ENCODE results near the gene GARIN3.
"Not testable (repeated sequence)": the region's sequence is repeated elsewhere in the genome, so short reads cannot be mapped to it uniquely, and the experiment has no call there.

The GARIN3 gene

GRCh38 chr5:157201857-157202256 lies 35.8 kb upstream of the GARIN3 start:
- H2AFZ ChIP-seq (ENCODE audit: low read length, unreplicated experiment): no peak overlapping the region
- H3K4me3 ChIP-seq (ENCODE audit: low read depth, low read length): no peak overlapping the region
- no peaks in the 10 kb centered on the region for H3K4me1 ChIP-seq (ENCODE audit: control insufficient read depth, insufficient read depth, low read length, unreplicated experiment)
- peaks cover 31% of the 10 kb centered on the region for H3K27me3 ChIP-seq (ENCODE audit: insufficient read depth, low read length)
- no peaks in the 10 kb centered on the region for H3K36me3 ChIP-seq (ENCODE audit: insufficient read depth, low read length)
- H3K27ac ChIP-seq (ENCODE audit: low read depth, low read length): no peak overlapping the region
- no peaks in the 10 kb centered on the region for H3K79me2 ChIP-seq (ENCODE audit: control insufficient read depth, insufficient read depth, low read length, unreplicated experiment)

GRCh38 chr5:157198277-157198986 lies 32.4 kb upstream of the GARIN3 start:
- H3K27ac ChIP-seq (ENCODE audit: low read depth, low read length): no peak overlapping the region
- H3K4me3 ChIP-seq (ENCODE audit: low read depth, low read length): no peak overlapping the region
- H3K27me3 ChIP-seq (ENCODE audit: insufficient read depth, low read length): peaks cover 60% of the 10 kb centered on the region
- H3K4me1 ChIP-seq (ENCODE audit: control insufficient read depth, insufficient read depth, low read length, unreplicated experiment): no peaks in the 10 kb centered on the region
- H2AFZ ChIP-seq (ENCODE audit: low read length, unreplicated experiment): no peak overlapping the region
- no peaks in the 10 kb centered on the region for H3K79me2 ChIP-seq (ENCODE audit: control insufficient read depth, insufficient read depth, low read length, unreplicated experiment)
- no peaks in the 10 kb centered on the region for H3K36me3 ChIP-seq (ENCODE audit: insufficient read depth, low read length)

- H3K79me2 ChIP-seq (ENCODE audit: control insufficient read depth, insufficient read depth, low read length, unreplicated experiment): no peaks in the 10 kb centered on the region
- H3K4me1 ChIP-seq (ENCODE audit: control insufficient read depth, insufficient read depth, low read length, unreplicated experiment): no peaks in the 10 kb centered on the region
- peaks cover 66% of the 10 kb centered on the region for H3K27me3 ChIP-seq (ENCODE audit: insufficient read depth, low read length)
- H2AFZ ChIP-seq (ENCODE audit: low read length, unreplicated experiment): no peak overlapping the region
- H3K4me3 ChIP-seq (ENCODE audit: low read depth, low read length): no peak overlapping the region
- no peaks in the 10 kb centered on the region for H3K36me3 ChIP-seq (ENCODE audit: insufficient read depth, low read length)
- H3K27ac ChIP-seq (ENCODE audit: low read depth, low read length): no peak overlapping the region
These were observed 31.0 kb upstream of the GARIN3 start for GRCh38 chr5:157197086-157197485.

GRCh38 chr5:157196045-157196444 lies 30.0 kb upstream of the GARIN3 start:
- peaks cover 72% of the 10 kb centered on the region for H3K27me3 ChIP-seq (ENCODE audit: insufficient read depth, low read length)
- H3K79me2 ChIP-seq (ENCODE audit: control insufficient read depth, insufficient read depth, low read length, unreplicated experiment): no peaks in the 10 kb centered on the region
- no peak overlapping the region for H2AFZ ChIP-seq (ENCODE audit: low read length, unreplicated experiment)
- no peaks in the 10 kb centered on the region for H3K36me3 ChIP-seq (ENCODE audit: insufficient read depth, low read length)
- no peak overlapping the region for H3K4me3 ChIP-seq (ENCODE audit: low read depth, low read length)
- no peak overlapping the region for H3K27ac ChIP-seq (ENCODE audit: low read depth, low read length)
- H3K4me1 ChIP-seq (ENCODE audit: control insufficient read depth, insufficient read depth, low read length, unreplicated experiment): no peaks in the 10 kb centered on the region

GRCh38 chr5:157193699-157194424 lies 27.8 kb upstream of the GARIN3 start:
- Histone ChIP-seq H3K27ac (ENCODE audit: low read depth, low read length) (no peak overlapping the region), H3K4me1 (ENCODE audit: control insufficient read depth, insufficient read depth, low read length, unreplicated experiment) (no peaks in the 10 kb centered on the region), H3K4me3 (ENCODE audit: low read depth, low read length) (no peak overlapping the region), H2AFZ (ENCODE audit: low read length, unreplicated experiment) (no peak overlapping the region), H3K79me2 (ENCODE audit: control insufficient read depth, insufficient read depth, low read length, unreplicated experiment) (no peaks in the 10 kb centered on the region), H3K27me3 (ENCODE audit: insufficient read depth, low read length) (peaks cover 75% of the 10 kb centered on the region), H3K36me3 (ENCODE audit: insufficient read depth, low read length) (no peaks in the 10 kb centered on the region)

- H3K79me2 ChIP-seq (ENCODE audit: control insufficient read depth, insufficient read depth, low read length, unreplicated experiment): no peaks in the 10 kb centered on the region
- H3K4me1 ChIP-seq (ENCODE audit: control insufficient read depth, insufficient read depth, low read length, unreplicated experiment): no peaks in the 10 kb centered on the region
- H3K27me3 ChIP-seq (ENCODE audit: insufficient read depth, low read length): peaks cover 64% of the 10 kb centered on the region
These were observed 23.2 kb upstream of the GARIN3 start for GRCh38 chr5:157189223-157189622.

GRCh38 chr5:157188270-157188669 lies 22.2 kb upstream of the GARIN3 start:
- Histone ChIP-seq H3K79me2 (ENCODE audit: control insufficient read depth, insufficient read depth, low read length, unreplicated experiment) (no peaks in the 10 kb centered on the region), H3K36me3 (ENCODE audit: insufficient read depth, low read length) (no peaks in the 10 kb centered on the region), H3K4me1 (ENCODE audit: control insufficient read depth, insufficient read depth, low read length, unreplicated experiment) (no peaks in the 10 kb centered on the region), H2AFZ (ENCODE audit: low read length, unreplicated experiment) (no peak overlapping the region), H3K4me3 (ENCODE audit: low read depth, low read length) (no peak overlapping the region), H3K27me3 (ENCODE audit: insufficient read depth, low read length) (peaks cover 64% of the 10 kb centered on the region), H3K27ac (ENCODE audit: low read depth, low read length) (no peak overlapping the region)

More at GRCh38 chr5:157189223-157189622, 23.2 kb upstream of the GARIN3 start:
- Histone ChIP-seq H3K36me3 (ENCODE audit: insufficient read depth, low read length) (no peaks in the 10 kb centered on the region), H3K27ac (ENCODE audit: low read depth, low read length) (no peak overlapping the region), H3K4me3 (ENCODE audit: low read depth, low read length) (no peak overlapping the region), H2AFZ (ENCODE audit: low read length, unreplicated experiment) (no peak overlapping the region)

GRCh38 chr5:157187046-157187754 lies 21.1 kb upstream of the GARIN3 start:
- no peak overlapping the region for H3K27ac ChIP-seq (ENCODE audit: low read depth, low read length)
- H3K4me1 ChIP-seq (ENCODE audit: control insufficient read depth, insufficient read depth, low read length, unreplicated experiment): no peaks in the 10 kb centered on the region
- H3K79me2 ChIP-seq (ENCODE audit: control insufficient read depth, insufficient read depth, low read length, unreplicated experiment): no peaks in the 10 kb centered on the region
- no peak overlapping the region for H2AFZ ChIP-seq (ENCODE audit: low read length, unreplicated experiment)
- H3K36me3 ChIP-seq (ENCODE audit: insufficient read depth, low read length): no peaks in the 10 kb centered on the region
- H3K27me3 ChIP-seq (ENCODE audit: insufficient read depth, low read length): peaks cover 65% of the 10 kb centered on the region
- H3K4me3 ChIP-seq (ENCODE audit: low read depth, low read length): no peak overlapping the region

- no peak overlapping the region for H2AFZ ChIP-seq (ENCODE audit: low read length, unreplicated experiment)
- H3K27ac ChIP-seq (ENCODE audit: low read depth, low read length): no peak overlapping the region
- H3K79me2 ChIP-seq (ENCODE audit: control insufficient read depth, insufficient read depth, low read length, unreplicated experiment): no peaks in the 10 kb centered on the region
- no peaks in the 10 kb centered on the region for H3K36me3 ChIP-seq (ENCODE audit: insufficient read depth, low read length)
- no peak overlapping the region for H3K4me3 ChIP-seq (ENCODE audit: low read depth, low read length)
- no peaks in the 10 kb centered on the region for H3K4me1 ChIP-seq (ENCODE audit: control insufficient read depth, insufficient read depth, low read length, unreplicated experiment)
- peaks cover 65% of the 10 kb centered on the region for H3K27me3 ChIP-seq (ENCODE audit: insufficient read depth, low read length)
These were observed 20.4 kb upstream of the GARIN3 start for GRCh38 chr5:157186309-157187045.

GRCh38 chr5:157185122-157185521 lies 19.1 kb upstream of the GARIN3 start:
- H3K36me3 ChIP-seq (ENCODE audit: insufficient read depth, low read length); H3K4me3 ChIP-seq (ENCODE audit: low read depth, low read length); H3K4me1 ChIP-seq (ENCODE audit: control insufficient read depth, insufficient read depth, low read length, unreplicated experiment); H3K79me2 ChIP-seq (ENCODE audit: control insufficient read depth, insufficient read depth, low read length, unreplicated experiment); H3K27ac ChIP-seq (ENCODE audit: low read depth, low read length); H2AFZ ChIP-seq (ENCODE audit: low read length, unreplicated experiment): not testable (repeated sequence)
- peaks cover 68% of the 10 kb centered on the region for H3K27me3 ChIP-seq (ENCODE audit: insufficient read depth, low read length)
